CD4-positive, alpha-beta T cell treated with Interleukin-17A for 4 hours (primary cell): ENCODE results near the gene MRFAP1.

ENCODE experiments used
- DNase-seq: peaks from one replicate; pipeline ENCODE4 v3.0.0-alpha.2; 2020; ENCODE audit warnings: mixed read lengths

MRFAP1 gene

GRCh38 chr4:6640292-6641163 is at the start of gene MRFAP1:
TSS of gene MRFAP1 (plus strand) at chr4:6640685. CDS start at chr4:6640863, 178 bp downstream.
- DNase-seq, result peak; percentile 94

GRCh38 chr4:6591313-6591712 is 49.2 kb upstream of the MRFAP1 start:
- no peak for DNase-seq

- DNase-seq, result no peak
Measured at GRCh38 chr4:6591781-6592180, 48.7 kb upstream of the MRFAP1 start.

- no peak for DNase-seq
Measured at GRCh38 chr4:6592804-6593563, 47.5 kb upstream of the MRFAP1 start.

- no peak for DNase-seq
Measured at GRCh38 chr4:6594341-6594740, 46.1 kb upstream of the MRFAP1 start.

- DNase-seq, result no peak
Measured at GRCh38 chr4:6594826-6595355, 45.6 kb upstream of the MRFAP1 start.

- no peak for DNase-seq
Measured at GRCh38 chr4:6595897-6596537, 44.5 kb upstream of the MRFAP1 start.

- no peak for DNase-seq
Measured at GRCh38 chr4:6596948-6597347, 43.5 kb upstream of the MRFAP1 start.

- no peak for DNase-seq
Measured at GRCh38 chr4:6598127-6598526, 42.4 kb upstream of the MRFAP1 start.

- DNase-seq, result no peak
Measured at GRCh38 chr4:6598641-6599040, 41.8 kb upstream of the MRFAP1 start.

- DNase-seq, result no peak
Measured at GRCh38 chr4:6601661-6602250, 38.7 kb upstream of the MRFAP1 start.

- DNase-seq, result no peak
Measured at GRCh38 chr4:6602289-6602688, 38.2 kb upstream of the MRFAP1 start.

- DNase-seq, result no peak
Measured at GRCh38 chr4:6603128-6603527, 37.4 kb upstream of the MRFAP1 start.

GRCh38 chr4:6605114-6605513 is 35.4 kb upstream of the MRFAP1 start:
- DNase-seq, result no peak

- DNase-seq, result no peak
Measured at GRCh38 chr4:6605605-6606004, 34.9 kb upstream of the MRFAP1 start.

GRCh38 chr4:6606465-6607235 is 33.8 kb upstream of the MRFAP1 start:
- DNase-seq, result no peak

GRCh38 chr4:6607368-6608055 is 33.0 kb upstream of the MRFAP1 start:
- no peak for DNase-seq

GRCh38 chr4:6608758-6609414 is 31.6 kb upstream of the MRFAP1 start:
- no peak for DNase-seq

GRCh38 chr4:6609415-6610079 is 30.9 kb upstream of the MRFAP1 start:
- DNase-seq, result no peak

GRCh38 chr4:6610856-6611430 is 29.5 kb upstream of the MRFAP1 start:
- DNase-seq, result no peak
